Effector memory CD8-positive, alpha-beta T cell (primary cell): ENCODE results near the gene LAMA2.
A peak's percentile ranks its signal among the peaks of the same experiment; 100 is the strongest.

Source experiments
- ATAC-seq: fragments of 150-1000 bp; cut with Tn5 transposase; replicated peaks from 2 replicates; pipeline ENCODE4 v1.10.0; 2021; ENCODE audit warnings: mild to moderate bottlenecking, moderate library complexity
- DNase-seq, 3 experiments: peaks; one replicate each; pipeline ENCODE4 v3.0.0; 2021
- H3K27ac Mint-ChIP-seq, 2 donors: one replicate each; pipeline ENCODE4 v1.8.0; 2022; ENCODE audit warnings: mild to moderate bottlenecking in 2 of 2, mixed read lengths in 2 of 2, moderate library complexity in 2 of 2
- H3K27me3 Mint-ChIP-seq, 2 donors: one replicate each; pipeline ENCODE4 v1.8.0; 2022; ENCODE audit warnings: mixed read lengths in 2 of 2
- H3K36me3 Mint-ChIP-seq: one replicate; pipeline ENCODE4 v1.8.0; 2022; ENCODE audit warnings: mild to moderate bottlenecking, moderate library complexity, mixed read lengths; ENCODE audit not compliant: insufficient read depth
- H3K4me1 Mint-ChIP-seq, 2 donors: one replicate each; pipeline ENCODE4 v1.8.0; 2022; ENCODE audit warnings: low read depth in 2 of 2, mixed read lengths in 2 of 2
- H3K4me3 Mint-ChIP-seq, 2 donors: one replicate each; pipeline ENCODE4 v1.8.0; 2022; ENCODE audit warnings: mild to moderate bottlenecking in 2 of 2, mixed read lengths in 2 of 2, moderate library complexity in 2 of 2
- H3K9me3 Mint-ChIP-seq, 2 donors: one replicate each; pipeline ENCODE4 v1.8.0; 2022; ENCODE audit warnings: mixed read lengths in 2 of 2

LAMA2 gene

GRCh38 chr6:129493354-129493902 is 610.5 kb downstream of the LAMA2 start:
- no peaks in the 10 kb centered on the region for H3K36me3 Mint-ChIP-seq
- H3K27me3 Mint-ChIP-seq, result no peaks in the 10 kb centered on the region
- ATAC-seq (no peak), DNase-seq (no peak)
- no peak overlapping the region for H3K27ac Mint-ChIP-seq
- H3K4me1 Mint-ChIP-seq, result peaks cover 16 to 23% of the 10 kb centered on the region in 2 donors
- H3K9me3 Mint-ChIP-seq, result no peaks in the 10 kb centered on the region
- no peak overlapping the region for H3K4me3 Mint-ChIP-seq

- no peak for ATAC-seq
- Mint-ChIP-seq H3K4me1 (peaks cover 20 to 26% of the 10 kb centered on the region in 2 donors), H3K27ac (no peak overlapping the region), H3K9me3 (no peaks in the 10 kb centered on the region), H3K36me3 (no peaks in the 10 kb centered on the region), H3K4me3 (no peak overlapping the region), H3K27me3 (no peaks in the 10 kb centered on the region)
- no peak for DNase-seq
Measured at GRCh38 chr6:129494099-129494498, 611.2 kb downstream of the LAMA2 start.

- H3K4me3 Mint-ChIP-seq, result no peak overlapping the region
Measured at GRCh38 chr6:129494586-129494985, 611.6 kb downstream of the LAMA2 start.

GRCh38 chr6:129495652-129496051 is 612.7 kb downstream of the LAMA2 start:
- no peaks in the 10 kb centered on the region for H3K27me3 Mint-ChIP-seq
- no peak for ATAC-seq
- no peaks in the 10 kb centered on the region for H3K36me3 Mint-ChIP-seq
- no peaks in the 10 kb centered on the region for H3K9me3 Mint-ChIP-seq
- H3K4me1 Mint-ChIP-seq, result peaks cover 17% of the 10 kb centered on the region in 2 donors
- no peak overlapping the region for H3K27ac Mint-ChIP-seq
- H3K4me3 Mint-ChIP-seq, result no peak overlapping the region
- no peak for DNase-seq

More at GRCh38 chr6:129494586-129494985, 611.6 kb downstream of the LAMA2 start:
- Mint-ChIP-seq H3K27ac (no peak overlapping the region), H3K27me3 (no peaks in the 10 kb centered on the region), H3K9me3 (no peaks in the 10 kb centered on the region), H3K36me3 (no peaks in the 10 kb centered on the region), H3K4me1 (peaks cover 20 to 25% of the 10 kb centered on the region in 2 donors)
- ATAC-seq, result no peak
- DNase-seq, result no peak

- H3K4me3 Mint-ChIP-seq, result no peak overlapping the region
- H3K4me1 Mint-ChIP-seq, result peaks cover 7 to 8% of the 10 kb centered on the region in 2 donors
- no peaks in the 10 kb centered on the region for H3K27me3 Mint-ChIP-seq
- H3K27ac Mint-ChIP-seq, result no peak overlapping the region
- no peaks in the 10 kb centered on the region for H3K9me3 Mint-ChIP-seq
- DNase-seq (no peak), ATAC-seq (no peak)
- no peaks in the 10 kb centered on the region for H3K36me3 Mint-ChIP-seq
Measured at GRCh38 chr6:129497481-129498441, 614.8 kb downstream of the LAMA2 start.

- Mint-ChIP-seq H3K27ac (peak overlapping the region in 1 of 2 donors; percentile 79), H3K4me1 (peaks cover 7 to 8% of the 10 kb centered on the region in 2 donors), H3K9me3 (no peaks in the 10 kb centered on the region), H3K4me3 (peak overlapping the region; percentile 11 to 23), H3K36me3 (no peaks in the 10 kb centered on the region), H3K27me3 (no peaks in the 10 kb centered on the region)
- ATAC-seq (peak; percentile 16), DNase-seq (no peak)
Measured at GRCh38 chr6:129498541-129498940, 615.6 kb downstream of the LAMA2 start.

GRCh38 chr6:129498950-129499842 is 616.3 kb downstream of the LAMA2 start:
- DNase-seq (peak; percentile 13 to 23 (median 17)), ATAC-seq (peak; percentile 89)
- H3K27ac Mint-ChIP-seq, result peak overlapping the region in 1 of 2 donors; percentile 79
- no peaks in the 10 kb centered on the region for H3K27me3 Mint-ChIP-seq
- H3K4me1 Mint-ChIP-seq, result peaks cover 7 to 8% of the 10 kb centered on the region in 2 donors
- no peaks in the 10 kb centered on the region for H3K36me3 Mint-ChIP-seq
- peak overlapping the region; percentile 11 to 23 for H3K4me3 Mint-ChIP-seq
- H3K9me3 Mint-ChIP-seq, result no peaks in the 10 kb centered on the region

GRCh38 chr6:129499843-129500219 is 616.9 kb downstream of the LAMA2 start:
- Mint-ChIP-seq H3K27ac (peak overlapping the region in 1 of 2 donors; percentile 79), H3K36me3 (no peaks in the 10 kb centered on the region), H3K9me3 (no peaks in the 10 kb centered on the region), H3K4me1 (peaks cover 7 to 8% of the 10 kb centered on the region in 2 donors), H3K4me3 (no peak overlapping the region), H3K27me3 (no peaks in the 10 kb centered on the region)
- DNase-seq (no peak), ATAC-seq (no peak)

GRCh38 chr6:129500958-129501739 is 618.2 kb downstream of the LAMA2 start:
- no peaks in the 10 kb centered on the region for H3K36me3 Mint-ChIP-seq
- no peak for ATAC-seq
- no peaks in the 10 kb centered on the region for H3K9me3 Mint-ChIP-seq
- H3K4me1 Mint-ChIP-seq, result peaks cover 7 to 8% of the 10 kb centered on the region in 2 donors
- H3K4me3 Mint-ChIP-seq, result no peak overlapping the region
- no peaks in the 10 kb centered on the region for H3K27me3 Mint-ChIP-seq
- DNase-seq, result no peak
- no peak overlapping the region for H3K27ac Mint-ChIP-seq

GRCh38 chr6:129501740-129502660 is 619.1 kb downstream of the LAMA2 start:
- H3K27ac Mint-ChIP-seq, result no peak overlapping the region
- no peaks in the 10 kb centered on the region for H3K9me3 Mint-ChIP-seq
- H3K4me1 Mint-ChIP-seq, result peaks cover 7 to 8% of the 10 kb centered on the region in 2 donors
- no peaks in the 10 kb centered on the region for H3K36me3 Mint-ChIP-seq
- no peak overlapping the region for H3K4me3 Mint-ChIP-seq
- no peaks in the 10 kb centered on the region for H3K27me3 Mint-ChIP-seq
- no peak for DNase-seq
- ATAC-seq, result no peak

GRCh38 chr6:129504456-129504855 is 621.5 kb downstream of the LAMA2 start:
- H3K27me3 Mint-ChIP-seq, result no peaks in the 10 kb centered on the region
- ATAC-seq (no peak), DNase-seq (no peak)
- H3K9me3 Mint-ChIP-seq, result no peaks in the 10 kb centered on the region
- H3K4me3 Mint-ChIP-seq, result no peak overlapping the region
- no peak overlapping the region for H3K27ac Mint-ChIP-seq
- no peaks in the 10 kb centered on the region for H3K36me3 Mint-ChIP-seq
- H3K4me1 Mint-ChIP-seq, result peaks cover under 1 to 1% of the 10 kb centered on the region in 2 donors
